ENCODE results near the gene CTNNA3. TPM values are rescaled to one million over a fixed set of nuclear protein-coding genes. Genes with fewer than 3 reads are reported as not detected.

The CTNNA3 gene
- total RNA-seq, 1 experiment from 2014 or later, result 0.32 TPM

- intact Hi-C loops (cut with micrococcal nuclease), result no loop called here
- RAD21 ChIA-PET (ENCODE audit: low non-redundant PET in 1 of 2, low total read pairs in 2 of 2, uncharacterized antibody in 2 of 2, unreplicated experiment in 2 of 2), result no interaction called here
- TF ChIP-seq SIN3A (IDR thresholded peaks at IDR 0.05; ENCODE audit: low read depth) (no peak), SP1 (IDR thresholded peaks at IDR 0.05; ENCODE audit: low read depth) (no peak), ZNF274 (IDR thresholded peaks at IDR 0.05; ENCODE audit: low read depth, low read length) (no peak)
- TF ChIP-seq, protein P1, sequence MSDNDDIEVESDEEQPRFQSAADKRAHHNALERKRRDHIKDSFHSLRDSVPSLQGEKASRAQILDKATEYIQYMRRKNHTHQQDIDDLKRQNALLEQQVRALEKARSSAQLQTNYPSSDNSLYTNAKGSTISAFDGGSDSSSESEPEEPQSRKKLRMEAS (IDR thresholded peaks at IDR 0.05), result no peak
Measured at GRCh38 chr10:66292456-66292855, 1403.5 kb downstream of the CTNNA3 start.

GRCh38 chr10:66291133-66291532 is 1404.9 kb downstream of the CTNNA3 start:
- Histone ChIP-seq H3K36me3 (ENCODE audit: control insufficient read depth in 1 of 2, insufficient read depth in 2 of 2, low read length in 2 of 2) (no peaks in the 10 kb centered on the region), H3K27me3 (ENCODE audit: insufficient read depth, low read length) (no peaks in the 10 kb centered on the region), H3K4me3 (replicated peaks in 1 of 2; ENCODE audit: low read depth in 1 of 2, low read length in 2 of 2) (no peak overlapping the region), H4K20me1 (ENCODE audit: insufficient read depth) (no peaks in the 10 kb centered on the region), H3K4me1 (ENCODE audit: control insufficient read depth in 1 of 2, insufficient read depth in 2 of 2, low read length in 2 of 2) (no peaks in the 10 kb centered on the region), H2AFZ (ENCODE audit: low read depth, low read length, poor library complexity, severe bottlenecking) (no peak overlapping the region), H3K9me2 (ENCODE audit: insufficient read depth) (no peaks in the 10 kb centered on the region), H3K9ac (ENCODE audit: low read length) (no peak overlapping the region), H3K9me3 (ENCODE audit: control insufficient read depth in 1 of 2, insufficient read depth in 1 of 2, low read depth in 1 of 2, low read length in 2 of 2) (no peaks in the 10 kb centered on the region), H3K27ac (ENCODE audit: low read depth, low read length) (no peak overlapping the region), H3K4me2 (ENCODE audit: low read length) (no peak overlapping the region), H3K79me2 (ENCODE audit: insufficient read depth, low read length) (no peaks in the 10 kb centered on the region)
- intact Hi-C loops (cut with micrococcal nuclease), result no loop called here
- ChIA-PET CTCF (no interaction called here), POLR2A (no interaction called here), RAD21 (ENCODE audit: low non-redundant PET in 1 of 2, low total read pairs in 2 of 2, uncharacterized antibody in 2 of 2, unreplicated experiment in 2 of 2) (no interaction called here)
- no TSS peak for BruUV-seq (replicated peaks)
- DNase-seq (ENCODE audit: low read depth, low spot score) (no peak), ATAC-seq (no peak)
- TF ChIP-seq EZH2 (IDR thresholded peaks at IDR 0.05) (no peak), YY1 (IDR thresholded peaks at IDR 0.05; ENCODE audit: extremely low read depth, insufficient replicate concordance, low read depth, low read length) (no peak), TCF7L2 (IDR thresholded peaks at IDR 0.05; ENCODE audit: borderline replicate concordance, extremely low read depth, insufficient read depth, insufficient read length) (no peak), SRF (IDR thresholded peaks at IDR 0.05; ENCODE audit: low read depth) (no peak), POLR2A (IDR thresholded peaks at IDR 0.05; ENCODE audit: borderline replicate concordance, extremely low read depth, insufficient read depth, insufficient read length) (no peak), CEBPB (IDR thresholded peaks at IDR 0.05; ENCODE audit: low read depth) (no peak), EZH2phosphoT487 (IDR thresholded peaks at IDR 0.05; ENCODE audit: borderline replicate concordance) (no peak), ELF1 (IDR thresholded peaks at IDR 0.05; ENCODE audit: borderline replicate concordance, low read depth) (no peak), FOSL1 (IDR thresholded peaks at IDR 0.05; ENCODE audit: low read depth) (no peak), EGR1 (IDR thresholded peaks at IDR 0.05; ENCODE audit: low read depth) (no peak), POLR2AphosphoS5 (IDR thresholded peaks at IDR 0.05; ENCODE audit: low read depth, low read length) (no peak), SP1 (IDR thresholded peaks at IDR 0.05; ENCODE audit: low read depth) (no peak), CBX3 (IDR thresholded peaks at IDR 0.05; ENCODE audit: low read depth) (no peak)
- TF ChIP-seq, protein P2, sequence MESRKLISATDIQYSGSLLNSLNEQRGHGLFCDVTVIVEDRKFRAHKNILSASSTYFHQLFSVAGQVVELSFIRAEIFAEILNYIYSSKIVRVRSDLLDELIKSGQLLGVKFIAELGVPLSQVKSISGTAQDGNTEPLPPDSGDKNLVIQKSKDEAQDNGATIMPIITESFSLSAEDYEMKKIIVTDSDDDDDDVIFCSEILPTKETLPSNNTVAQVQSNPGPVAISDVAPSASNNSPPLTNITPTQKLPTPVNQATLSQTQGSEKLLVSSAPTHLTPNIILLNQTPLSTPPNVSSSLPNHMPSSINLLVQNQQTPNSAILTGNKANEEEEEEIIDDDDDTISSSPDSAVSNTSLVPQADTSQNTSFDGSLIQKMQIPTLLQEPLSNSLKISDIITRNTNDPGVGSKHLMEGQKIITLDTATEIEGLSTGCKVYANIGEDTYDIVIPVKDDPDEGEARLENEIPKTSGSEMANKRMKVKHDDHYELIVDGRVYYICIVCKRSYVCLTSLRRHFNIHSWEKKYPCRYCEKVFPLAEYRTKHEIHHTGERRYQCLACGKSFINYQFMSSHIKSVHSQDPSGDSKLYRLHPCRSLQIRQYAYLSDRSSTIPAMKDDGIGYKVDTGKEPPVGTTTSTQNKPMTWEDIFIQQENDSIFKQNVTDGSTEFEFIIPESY (IDR thresholded peaks at IDR 0.05; ENCODE audit: extremely low read depth, insufficient replicate concordance, low read length), result no peak
- TF ChIP-seq, protein P3, sequence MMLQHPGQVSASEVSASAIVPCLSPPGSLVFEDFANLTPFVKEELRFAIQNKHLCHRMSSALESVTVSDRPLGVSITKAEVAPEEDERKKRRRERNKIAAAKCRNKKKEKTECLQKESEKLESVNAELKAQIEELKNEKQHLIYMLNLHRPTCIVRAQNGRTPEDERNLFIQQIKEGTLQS (IDR thresholded peaks at IDR 0.05), result no peak
- TF ChIP-seq, protein P4, sequence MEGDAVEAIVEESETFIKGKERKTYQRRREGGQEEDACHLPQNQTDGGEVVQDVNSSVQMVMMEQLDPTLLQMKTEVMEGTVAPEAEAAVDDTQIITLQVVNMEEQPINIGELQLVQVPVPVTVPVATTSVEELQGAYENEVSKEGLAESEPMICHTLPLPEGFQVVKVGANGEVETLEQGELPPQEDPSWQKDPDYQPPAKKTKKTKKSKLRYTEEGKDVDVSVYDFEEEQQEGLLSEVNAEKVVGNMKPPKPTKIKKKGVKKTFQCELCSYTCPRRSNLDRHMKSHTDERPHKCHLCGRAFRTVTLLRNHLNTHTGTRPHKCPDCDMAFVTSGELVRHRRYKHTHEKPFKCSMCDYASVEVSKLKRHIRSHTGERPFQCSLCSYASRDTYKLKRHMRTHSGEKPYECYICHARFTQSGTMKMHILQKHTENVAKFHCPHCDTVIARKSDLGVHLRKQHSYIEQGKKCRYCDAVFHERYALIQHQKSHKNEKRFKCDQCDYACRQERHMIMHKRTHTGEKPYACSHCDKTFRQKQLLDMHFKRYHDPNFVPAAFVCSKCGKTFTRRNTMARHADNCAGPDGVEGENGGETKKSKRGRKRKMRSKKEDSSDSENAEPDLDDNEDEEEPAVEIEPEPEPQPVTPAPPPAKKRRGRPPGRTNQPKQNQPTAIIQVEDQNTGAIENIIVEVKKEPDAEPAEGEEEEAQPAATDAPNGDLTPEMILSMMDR (IDR thresholded peaks at IDR 0.05 in 2 of 3, conservative IDR thresholded peaks at IDR 0.05 in 1 of 3; ENCODE audit: borderline replicate concordance in 1 of 3, insufficient read depth in 1 of 3, low read depth in 2 of 3, low read length in 2 of 3), result no peak

More at GRCh38 chr10:66292456-66292855, 1403.5 kb downstream of the CTNNA3 start:
- no TSS peak for BruUV-seq (replicated peaks)
- POLR2A ChIA-PET, result no interaction called here
- Histone ChIP-seq H4K20me1 (ENCODE audit: insufficient read depth) (no peaks in the 10 kb centered on the region), H3K27me3 (ENCODE audit: insufficient read depth, low read length) (no peaks in the 10 kb centered on the region), H3K9ac (ENCODE audit: low read length) (no peak overlapping the region), H3K27ac (ENCODE audit: low read depth, low read length) (no peak overlapping the region), H3K36me3 (ENCODE audit: control insufficient read depth in 1 of 2, insufficient read depth in 2 of 2, low read length in 2 of 2) (no peaks in the 10 kb centered on the region), H3K9me2 (ENCODE audit: insufficient read depth) (no peaks in the 10 kb centered on the region), H3K4me2 (ENCODE audit: low read length) (no peak overlapping the region), H2AFZ (ENCODE audit: low read depth, low read length, poor library complexity, severe bottlenecking) (no peak overlapping the region), H3K4me1 (ENCODE audit: control insufficient read depth in 1 of 2, insufficient read depth in 2 of 2, low read length in 2 of 2) (no peaks in the 10 kb centered on the region), H3K4me3 (replicated peaks in 1 of 2; ENCODE audit: low read depth in 1 of 2, low read length in 2 of 2) (no peak overlapping the region), H3K79me2 (ENCODE audit: insufficient read depth, low read length) (no peaks in the 10 kb centered on the region), H3K9me3 (ENCODE audit: control insufficient read depth in 1 of 2, insufficient read depth in 1 of 2, low read depth in 1 of 2, low read length in 2 of 2) (no peaks in the 10 kb centered on the region)
- CTCF ChIA-PET, result no interaction called here
- DNase-seq (ENCODE audit: low read depth, low spot score) (no peak), ATAC-seq (no peak)
